AG10803 (cell line): ENCODE results near the gene EHD4.

Experiments used
- DNase-seq: peaks from one replicate; pipeline ENCODE4 v3.0.0; 2010; ENCODE audit warnings: low read depth
- H3K4me3 ChIP-seq: 2 replicates; pipeline ENCODE4 v1.5.1; 2011; ENCODE audit warnings: mild to moderate bottlenecking, low read length, control low read depth
- CTCF ChIP-seq: conservative IDR thresholded peaks from 2 replicates; pipeline ENCODE4 v1.5.1; 2011; ENCODE audit warnings: mild to moderate bottlenecking, low read length, control low read depth, inconsistent platforms

EHD4 gene

GRCh38 chr15:41985236-41986160, 13.1 kb upstream of the EHD4 start:
- H3K4me3 ChIP-seq: no peak overlapping the region
- DNase-seq: no peak
- TF ChIP-seq CTCF: no peak

- H3K4me3 ChIP-seq: no peak overlapping the region
- no peak for DNase-seq
- no peak for TF ChIP-seq CTCF
Observed at GRCh38 chr15:41984622-41985021, 12.3 kb upstream of the EHD4 start.

GRCh38 chr15:41983621-41984571, 11.5 kb upstream of the EHD4 start:
- no peak overlapping the region for H3K4me3 ChIP-seq
- DNase-seq: no peak
- no peak for TF ChIP-seq CTCF

- H3K4me3 ChIP-seq: no peak overlapping the region
- DNase-seq: no peak
- no peak for TF ChIP-seq CTCF
Observed at GRCh38 chr15:41983221-41983620, 10.9 kb upstream of the EHD4 start.

- H3K4me3 ChIP-seq: no peak overlapping the region
- TF ChIP-seq CTCF: no peak
- no peak for DNase-seq
Observed at GRCh38 chr15:41982133-41982930, 10.0 kb upstream of the EHD4 start.

- DNase-seq: no peak
- TF ChIP-seq CTCF: no peak
- no peak overlapping the region for H3K4me3 ChIP-seq
Observed at GRCh38 chr15:41981371-41982132, 9.2 kb upstream of the EHD4 start.
